Spleen (tissue), 11 donors: Measurements from ENCODE around the gene JARID2. TPM values are rescaled to one million over a fixed set of nuclear protein-coding genes. Genes with fewer than 3 reads are reported as not detected.

Experiments used
- DNase-seq: peaks from one replicate; pipeline ENCODE4 v3.0.0-alpha.2; 2020
- H3K27ac ChIP-seq, 8 donors: fragments of 200-600 bp; sonication (generic) in 7 of 8; 1 replicate in 4 of 8; 2 replicates in 4 of 8; pipeline versions ENCODE4 v1.5.0 to v1.8.0; 2016 to 2021; ENCODE audit warnings: inconsistent platforms in 4 of 8, mild to moderate bottlenecking in 4 of 8, moderate library complexity in 1 of 8
- H3K27me3 ChIP-seq, 7 donors: fragments of 200-600 bp; sonication (generic) in 6 of 7; replicated peaks in 1 of 7; 1 replicate in 4 of 7; 2 replicates in 3 of 7; pipeline versions ENCODE4 v1.5.0 to v1.8.0; 2016 to 2021; ENCODE audit warnings: inconsistent platforms in 3 of 7, mild to moderate bottlenecking in 1 of 7
- H3K36me3 ChIP-seq, 6 donors: fragments of 200-600 bp; sonication (generic) in 5 of 6; 1 replicate in 4 of 6; 2 replicates in 2 of 6; pipeline versions ENCODE4 v1.5.0 to v1.8.0; 2016 to 2021; ENCODE audit warnings: inconsistent platforms in 2 of 6
- H3K4me1 ChIP-seq, 6 donors: fragments of 200-600 bp; sonication (generic) in 5 of 6; 1 replicate in 3 of 6; 2 replicates in 3 of 6; pipeline versions ENCODE4 v1.5.0 to v1.8.0; 2016 to 2021; ENCODE audit warnings: inconsistent platforms in 3 of 6
- H3K4me3 ChIP-seq, 8 donors: fragments of 200-600 bp; sonication (generic) in 7 of 8; 1 replicate in 4 of 8; 2 replicates in 4 of 8; pipeline versions ENCODE4 v1.5.0 to v1.8.0; 2016 to 2021; ENCODE audit warnings: inconsistent platforms in 4 of 8, mild to moderate bottlenecking in 4 of 8, moderate library complexity in 2 of 8
- H3K9me3 ChIP-seq, 8 donors: fragments of 200-600 bp; sonication (generic) in 7 of 8; 1 replicate in 4 of 8; 2 replicates in 4 of 8; pipeline versions ENCODE4 v1.5.0 to v1.8.0; 2016 to 2021; ENCODE audit warnings: inconsistent platforms in 4 of 8
- CTCF ChIP-seq, 11 experiments: fragments of 200-600 bp in 7 of 11; fragments of 450-650 bp in 4 of 11; sonication (generic) in 4 of 11; IDR thresholded peaks in 8 of 11; conservative IDR thresholded peaks in 3 of 11; 1 replicate in 7 of 11; 2 replicates in 4 of 11; pipeline versions ENCODE4 v1.4.0 to v1.8.0; 2016 to 2021; ENCODE audit warnings: antibody characterized with exemption in 11 of 11, inconsistent platforms in 4 of 11, mild to moderate bottlenecking in 1 of 11
- POLR2A ChIP-seq, 3 donors: fragments of 450-650 bp; IDR thresholded peaks; one replicate each; pipeline ENCODE4 v1.5.1; 2017; ENCODE audit warnings: antibody characterized with exemption in 3 of 3, mild to moderate bottlenecking in 1 of 3
- POLR2AphosphoS5 ChIP-seq, 3 donors: sonication (generic); formaldehyde crosslinking; IDR thresholded peaks; one replicate each; pipeline ENCODE4 v1.5.1; 2017; ENCODE audit warnings: antibody characterized with exemption in 3 of 3
- WGBS, 5 donors: extraction: QIAGEN DNeasy Blood & Tissue Kit in 3 of 5; methylation state at CpG; one replicate each; pipeline versions ENCODE4 v1.1.5 to v1.1.7; 2013 to 2018; 5-methylcytosine and 5-hydroxymethylcytosine counted together
- intact Hi-C: fragments of 100-400 bp; cut with DNase I; formaldehyde crosslinking; loops from one replicate; pipeline ENCODE4 v1.15.0; 2023; ENCODE audit warnings: low total_unique reads
- polyA plus RNA-seq, 3 donors: library from polyadenylated mRNA; stranded (reverse); fragments of 200-250 nt; gene quantifications; one replicate each; pipeline ENCODE4 v1.2.1, GENCODE V29; 2013
- total RNA-seq, 7 donors: library from RNA; depleted of rRNA in 3 of 7; stranded (reverse); fragments of >200 nt in 3 of 7; fragmentation: NEBNext Ultra II Directional in 4 of 7; extraction: Animal tissue kit (Norgen Biotek cat#: 25700) in 4 of 7; gene quantifications; one replicate each; pipeline versions ENCODE4 v1.1.0 to v1.2.1, GENCODE V29; 2016 to 2021
- donor health status: healthy with polysubstance abuse.
- donor health status: DM: no; HTN: no; CAD: no; lungs with moderate emphysema.
- donor health status: DM: no; HTN: no; CAD: no.
- donor health status: Bipolar disorder and iron deficiency.
- donor health status: healthy.
- donor health status: DM: no; HTN: no; CAD: no.
- donor health status: DM: yes; HTN: yes; CAD: no.

JARID2 gene
- total and polyA plus RNA-seq, 10 donors, result 4.4 to 27.1 (median 20.6) TPM

- Histone ChIP-seq H3K27ac (no peak overlapping the region), H3K4me1 (peaks cover under 1 to 98% (median 64%) of the 10 kb centered on the region in 6 donors), H3K9me3 (no peaks in the 10 kb centered on the region), H3K36me3 (no peaks in the 10 kb centered on the region), H3K27me3 (no peaks in the 10 kb centered on the region), H3K4me3 (no peak overlapping the region)
- intact Hi-C loops, result no loop called here
- WGBS, 5 donors, result 73 to 84% (median 78%) methylated on average over 5 of the region's 5 CpGs
- no peak for DNase-seq
- TF ChIP-seq CTCF (IDR thresholded peaks at IDR 0.05 in 8 of 11, conservative IDR thresholded peaks at IDR 0.05 in 3 of 11), result no peak
- TF ChIP-seq POLR2AphosphoS5 (IDR thresholded peaks at IDR 0.05), result no peak
- TF ChIP-seq POLR2A (IDR thresholded peaks at IDR 0.05), result no peak
These were observed 111.1 kb downstream of the JARID2 start for GRCh38 chr6:15356937-15357336.

- TF ChIP-seq CTCF (IDR thresholded peaks at IDR 0.05 in 8 of 11, conservative IDR thresholded peaks at IDR 0.05 in 3 of 11) (no peak), POLR2A (IDR thresholded peaks at IDR 0.05) (no peak), POLR2AphosphoS5 (IDR thresholded peaks at IDR 0.05) (no peak)
- DNase-seq, result no peak
- WGBS, 5 donors, result 69 to 79% (median 74%) methylated on average over 5 of the region's 5 CpGs
- Histone ChIP-seq H3K4me3 (no peak overlapping the region), H3K36me3 (no peaks in the 10 kb centered on the region), H3K27me3 (no peaks in the 10 kb centered on the region), H3K9me3 (no peaks in the 10 kb centered on the region), H3K27ac (no peak overlapping the region), H3K4me1 (peaks cover 0 to 98% (median 64%) of the 10 kb centered on the region in 6 donors)
- intact Hi-C loops, result no loop called here
These were observed 111.9 kb downstream of the JARID2 start for GRCh38 chr6:15357782-15358181.

- Histone ChIP-seq H3K9me3 (no peaks in the 10 kb centered on the region), H3K27ac (no peak overlapping the region), H3K27me3 (no peaks in the 10 kb centered on the region), H3K4me3 (no peak overlapping the region), H3K4me1 (peaks cover 0 to 98% (median 70%) of the 10 kb centered on the region in 6 donors), H3K36me3 (no peaks in the 10 kb centered on the region)
- intact Hi-C loops, result no loop called here
- DNase-seq, result no peak
- TF ChIP-seq POLR2AphosphoS5 (IDR thresholded peaks at IDR 0.05) (no peak), POLR2A (IDR thresholded peaks at IDR 0.05) (no peak), CTCF (IDR thresholded peaks at IDR 0.05 in 8 of 11, conservative IDR thresholded peaks at IDR 0.05 in 3 of 11) (no peak)
- 80 to 87% (median 84%) methylated on average over 9 of the region's 9 CpGs for WGBS, 5 donors
These were observed 112.9 kb downstream of the JARID2 start for GRCh38 chr6:15358579-15359327.

GRCh38 chr6:15359335-15359862 lies 113.5 kb downstream of the JARID2 start:
- TF ChIP-seq CTCF (IDR thresholded peaks at IDR 0.05 in 8 of 11, conservative IDR thresholded peaks at IDR 0.05 in 3 of 11) (no peak), POLR2AphosphoS5 (IDR thresholded peaks at IDR 0.05) (no peak), POLR2A (IDR thresholded peaks at IDR 0.05) (no peak)
- Histone ChIP-seq H3K27me3 (no peaks in the 10 kb centered on the region), H3K36me3 (no peaks in the 10 kb centered on the region), H3K27ac (no peak overlapping the region), H3K4me3 (no peak overlapping the region), H3K9me3 (no peaks in the 10 kb centered on the region), H3K4me1 (peaks cover 1 to 98% (median 70%) of the 10 kb centered on the region in 6 donors)
- DNase-seq, result no peak
- intact Hi-C loops, result no loop called here
- WGBS, 5 donors, result 74 to 85% (median 82%) methylated on average over 11 of the region's 11 CpGs
